Panc1 (cell line): ENCODE measurements around the gene PRPSAP2.

Source experiments
- CTCF ChIP-seq: fragments of 450-650 bp; IDR thresholded peaks from 2 replicates; pipeline ENCODE4 v1.5.1; 2017; ENCODE audit warnings: mild to moderate bottlenecking
- POLR2AphosphoS5 ChIP-seq: IDR thresholded peaks from 2 replicates; pipeline ENCODE4 v1.6.1; 2012; ENCODE audit warnings: mild to moderate bottlenecking, low read depth, low read length, moderate library complexity

GRCh38 chr17:18920911-18921441 lies 63.0 kb downstream of the PRPSAP2 start:
- TF ChIP-seq CTCF (no peak), POLR2AphosphoS5 (no peak)
